HEK293 (cell line): ENCODE measurements around the gene USP13.

ENCODE experiments used
- GLIS1 ChIP-seq: fragments of 450-650 bp; formaldehyde crosslinking; IDR thresholded peaks from 2 replicates; pipeline ENCODE4 v1.5.1; 2016; ENCODE audit warnings: missing biosample characterization, missing genetic modification characterization
- PRDM1 ChIP-seq: fragments of 450-650 bp; formaldehyde crosslinking; IDR thresholded peaks from 2 replicates; pipeline ENCODE4; 2016; ENCODE audit warnings: missing biosample characterization, missing genetic modification characterization
- SETDB1 ChIP-seq: IDR thresholded peaks from one replicate; pipeline ENCODE4 v1.6.1; 2017; ENCODE audit warnings: mild to moderate bottlenecking, low read length, moderate library complexity, mixed read lengths; ENCODE audit not compliant: insufficient read length
- ZBTB7A ChIP-seq: fragments of 450-650 bp; formaldehyde crosslinking; IDR thresholded peaks from 2 replicates; pipeline ENCODE4 v1.5.1; 2016; ENCODE audit warnings: low read depth, missing biosample characterization, missing genetic modification characterization
- ZEB2 ChIP-seq: fragments of 450-650 bp; formaldehyde crosslinking; IDR thresholded peaks from 2 replicates; pipeline ENCODE4 v1.5.1; 2016; ENCODE audit warnings: missing biosample characterization, missing genetic modification characterization
- ZFP37 ChIP-seq: fragments of 450-650 bp; formaldehyde crosslinking; IDR thresholded peaks from 2 replicates; pipeline ENCODE4 v1.5.1; 2016; ENCODE audit warnings: missing biosample characterization, missing genetic modification characterization
- ZNF274 ChIP-seq, 2 experiments: fragments of 200-500 bp in 1 of 2; fragments of 450-650 bp in 1 of 2; sonication (Bioruptor generic) in 1 of 2; formaldehyde crosslinking in 1 of 2; IDR thresholded peaks; 2 replicates each; pipeline versions ENCODE4 v1.5.1 to v1.6.1; 2014 to 2016; ENCODE audit warnings: borderline replicate concordance in 1 of 2, inconsistent platforms in 1 of 2, low read length in 1 of 2, missing biosample characterization in 1 of 2, missing genetic modification characterization in 1 of 2
- ZNF416 ChIP-seq: fragments of 450-650 bp; formaldehyde crosslinking; IDR thresholded peaks from 2 replicates; pipeline ENCODE4 v1.5.1; 2016; ENCODE audit warnings: missing biosample characterization, missing genetic modification characterization
- ZNF664 ChIP-seq: fragments of 450-650 bp; formaldehyde crosslinking; IDR thresholded peaks from 2 replicates; pipeline ENCODE4 v1.5.1; 2016; ENCODE audit warnings: missing biosample characterization, missing genetic modification characterization
- TF ChIP-seq, protein P1 (sequence below): fragments of 450-650 bp; formaldehyde crosslinking; IDR thresholded peaks from 2 replicates; pipeline ENCODE4 v1.5.1; 2016; ENCODE audit warnings: missing biosample characterization, missing genetic modification characterization
- TF ChIP-seq, protein P2 (sequence below): fragments of 450-650 bp; formaldehyde crosslinking; IDR thresholded peaks from 2 replicates; pipeline ENCODE4 v1.5.1; 2016; ENCODE audit warnings: missing biosample characterization, missing genetic modification characterization
- TF ChIP-seq, protein P3 (sequence below): fragments of 450-650 bp; formaldehyde crosslinking; IDR thresholded peaks from 2 replicates; pipeline ENCODE4 v1.5.1; 2016; ENCODE audit warnings: missing biosample characterization, missing genetic modification characterization, low read depth
- TF ChIP-seq, protein P4 (sequence below): fragments of 450-650 bp; formaldehyde crosslinking; IDR thresholded peaks from 2 replicates; pipeline ENCODE4 v1.5.1; 2016; ENCODE audit warnings: missing biosample characterization, missing genetic modification characterization

DNA sequence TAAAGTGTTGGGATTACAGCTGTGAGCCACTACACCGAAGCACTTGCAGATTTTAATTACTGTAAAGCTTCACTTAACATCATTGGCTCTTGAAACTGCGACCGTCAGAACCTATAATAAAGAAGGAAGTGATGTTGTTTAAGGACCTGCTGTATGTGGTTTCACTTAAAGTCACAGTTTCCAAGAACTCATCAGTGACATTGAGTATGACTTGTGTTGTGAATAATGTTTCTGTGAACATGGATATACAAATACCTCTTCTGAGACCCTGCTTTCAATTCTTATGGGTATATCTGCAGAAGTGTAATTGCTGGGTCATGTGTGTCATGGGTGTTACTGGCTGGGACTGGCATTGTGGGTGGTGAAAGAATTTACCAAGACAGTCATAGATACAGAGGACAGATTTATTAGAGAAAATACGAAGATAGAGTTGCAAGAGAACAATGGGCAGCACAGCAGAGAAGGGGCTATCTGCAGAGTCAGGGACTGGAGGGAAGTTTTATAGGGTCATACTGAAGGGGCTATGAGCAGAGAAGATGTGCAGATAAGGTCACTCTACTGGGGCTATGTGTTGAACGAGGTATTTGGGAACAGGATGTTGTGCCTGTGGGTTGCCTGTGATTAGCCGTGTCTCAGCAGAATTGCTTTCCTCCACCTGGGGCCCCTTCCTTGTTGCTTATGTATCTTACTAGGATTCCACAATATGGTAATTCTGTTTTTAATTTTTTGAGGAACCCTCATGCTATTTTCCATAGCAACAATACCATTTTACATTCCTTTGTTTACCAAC is 43.7 kb upstream of the USP13 start:
- TF ChIP-seq GLIS1 (tag by site-specific recombination) (no peak), ZBTB7A (tag by site-specific recombination) (no peak), ZNF664 (tag by site-specific recombination) (no peak), SETDB1 (no peak), ZFP37 (tag by site-specific recombination) (no peak), ZEB2 (tag by site-specific recombination) (no peak), ZNF274 (IDR thresholded peaks at IDR 0.05; ENCODE audit: low read length) (no peak), ZNF274 (tag by site-specific recombination; IDR thresholded peaks at IDR 0.05; ENCODE audit: borderline replicate concordance) (no peak), ZNF416 (tag by site-specific recombination) (no peak), PRDM1 (no peak)
- TF ChIP-seq, protein P1, sequence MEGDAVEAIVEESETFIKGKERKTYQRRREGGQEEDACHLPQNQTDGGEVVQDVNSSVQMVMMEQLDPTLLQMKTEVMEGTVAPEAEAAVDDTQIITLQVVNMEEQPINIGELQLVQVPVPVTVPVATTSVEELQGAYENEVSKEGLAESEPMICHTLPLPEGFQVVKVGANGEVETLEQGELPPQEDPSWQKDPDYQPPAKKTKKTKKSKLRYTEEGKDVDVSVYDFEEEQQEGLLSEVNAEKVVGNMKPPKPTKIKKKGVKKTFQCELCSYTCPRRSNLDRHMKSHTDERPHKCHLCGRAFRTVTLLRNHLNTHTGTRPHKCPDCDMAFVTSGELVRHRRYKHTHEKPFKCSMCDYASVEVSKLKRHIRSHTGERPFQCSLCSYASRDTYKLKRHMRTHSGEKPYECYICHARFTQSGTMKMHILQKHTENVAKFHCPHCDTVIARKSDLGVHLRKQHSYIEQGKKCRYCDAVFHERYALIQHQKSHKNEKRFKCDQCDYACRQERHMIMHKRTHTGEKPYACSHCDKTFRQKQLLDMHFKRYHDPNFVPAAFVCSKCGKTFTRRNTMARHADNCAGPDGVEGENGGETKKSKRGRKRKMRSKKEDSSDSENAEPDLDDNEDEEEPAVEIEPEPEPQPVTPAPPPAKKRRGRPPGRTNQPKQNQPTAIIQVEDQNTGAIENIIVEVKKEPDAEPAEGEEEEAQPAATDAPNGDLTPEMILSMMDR (tag by site-specific recombination) = no peak
- TF ChIP-seq, protein P2, sequence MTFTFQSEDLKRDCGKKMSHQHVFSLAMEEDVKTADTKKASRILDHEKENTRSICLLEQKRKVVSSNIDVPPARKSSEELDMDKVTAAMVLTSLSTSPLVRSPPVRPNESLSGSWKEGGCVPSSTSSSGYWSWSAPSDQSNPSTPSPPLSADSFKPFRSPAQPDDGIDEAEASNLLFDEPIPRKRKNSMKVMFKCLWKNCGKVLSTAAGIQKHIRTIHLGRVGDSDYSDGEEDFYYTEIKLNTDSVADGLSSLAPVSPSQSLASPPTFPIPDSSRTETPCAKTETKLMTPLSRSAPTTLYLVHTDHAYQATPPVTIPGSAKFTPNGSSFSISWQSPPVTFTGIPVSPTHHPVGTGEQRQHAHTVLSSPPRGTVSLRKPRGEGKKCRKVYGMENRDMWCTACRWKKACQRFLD = no peak
- TF ChIP-seq, protein P3, sequence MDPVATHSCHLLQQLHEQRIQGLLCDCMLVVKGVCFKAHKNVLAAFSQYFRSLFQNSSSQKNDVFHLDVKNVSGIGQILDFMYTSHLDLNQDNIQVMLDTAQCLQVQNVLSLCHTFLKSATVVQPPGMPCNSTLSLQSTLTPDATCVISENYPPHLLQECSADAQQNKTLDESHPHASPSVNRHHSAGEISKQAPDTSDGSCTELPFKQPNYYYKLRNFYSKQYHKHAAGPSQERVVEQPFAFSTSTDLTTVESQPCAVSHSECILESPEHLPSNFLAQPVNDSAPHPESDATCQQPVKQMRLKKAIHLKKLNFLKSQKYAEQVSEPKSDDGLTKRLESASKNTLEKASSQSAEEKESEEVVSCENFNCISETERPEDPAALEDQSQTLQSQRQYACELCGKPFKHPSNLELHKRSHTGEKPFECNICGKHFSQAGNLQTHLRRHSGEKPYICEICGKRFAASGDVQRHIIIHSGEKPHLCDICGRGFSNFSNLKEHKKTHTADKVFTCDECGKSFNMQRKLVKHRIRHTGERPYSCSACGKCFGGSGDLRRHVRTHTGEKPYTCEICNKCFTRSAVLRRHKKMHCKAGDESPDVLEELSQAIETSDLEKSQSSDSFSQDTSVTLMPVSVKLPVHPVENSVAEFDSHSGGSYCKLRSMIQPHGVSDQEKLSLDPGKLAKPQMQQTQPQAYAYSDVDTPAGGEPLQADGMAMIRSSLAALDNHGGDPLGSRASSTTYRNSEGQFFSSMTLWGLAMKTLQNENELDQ (tag by site-specific recombination) = no peak
- TF ChIP-seq, protein P4, sequence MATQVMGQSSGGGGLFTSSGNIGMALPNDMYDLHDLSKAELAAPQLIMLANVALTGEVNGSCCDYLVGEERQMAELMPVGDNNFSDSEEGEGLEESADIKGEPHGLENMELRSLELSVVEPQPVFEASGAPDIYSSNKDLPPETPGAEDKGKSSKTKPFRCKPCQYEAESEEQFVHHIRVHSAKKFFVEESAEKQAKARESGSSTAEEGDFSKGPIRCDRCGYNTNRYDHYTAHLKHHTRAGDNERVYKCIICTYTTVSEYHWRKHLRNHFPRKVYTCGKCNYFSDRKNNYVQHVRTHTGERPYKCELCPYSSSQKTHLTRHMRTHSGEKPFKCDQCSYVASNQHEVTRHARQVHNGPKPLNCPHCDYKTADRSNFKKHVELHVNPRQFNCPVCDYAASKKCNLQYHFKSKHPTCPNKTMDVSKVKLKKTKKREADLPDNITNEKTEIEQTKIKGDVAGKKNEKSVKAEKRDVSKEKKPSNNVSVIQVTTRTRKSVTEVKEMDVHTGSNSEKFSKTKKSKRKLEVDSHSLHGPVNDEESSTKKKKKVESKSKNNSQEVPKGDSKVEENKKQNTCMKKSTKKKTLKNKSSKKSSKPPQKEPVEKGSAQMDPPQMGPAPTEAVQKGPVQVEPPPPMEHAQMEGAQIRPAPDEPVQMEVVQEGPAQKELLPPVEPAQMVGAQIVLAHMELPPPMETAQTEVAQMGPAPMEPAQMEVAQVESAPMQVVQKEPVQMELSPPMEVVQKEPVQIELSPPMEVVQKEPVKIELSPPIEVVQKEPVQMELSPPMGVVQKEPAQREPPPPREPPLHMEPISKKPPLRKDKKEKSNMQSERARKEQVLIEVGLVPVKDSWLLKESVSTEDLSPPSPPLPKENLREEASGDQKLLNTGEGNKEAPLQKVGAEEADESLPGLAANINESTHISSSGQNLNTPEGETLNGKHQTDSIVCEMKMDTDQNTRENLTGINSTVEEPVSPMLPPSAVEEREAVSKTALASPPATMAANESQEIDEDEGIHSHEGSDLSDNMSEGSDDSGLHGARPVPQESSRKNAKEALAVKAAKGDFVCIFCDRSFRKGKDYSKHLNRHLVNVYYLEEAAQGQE = no peak
